Stimulated activated CD4-positive, alpha-beta T cell treated with anti-CD3 and anti-CD28 coated beads, TNF-alpha, amount 100 ng/mL, for 1 hour (primary cell): ENCODE measurements around the gene RELA.

Source experiments
- DNase-seq, 3 donors: peaks; one replicate each; pipeline ENCODE4 v3.0.0-alpha.2; 2020; ENCODE audit warnings: low read depth in 3 of 3, low spot score in 1 of 3

RELA gene

GRCh38 chr11:65615229-65615949 is 47.3 kb downstream of the RELA start, which contains the start of gene PCNX3:
PCNX3 (plus strand) TSS chr11:65615776; CDS start chr11:65616312, 536 bp downstream.
- DNase-seq: peak; percentile 97 to 100 (median 100)

- no peak for DNase-seq
These were observed 49.4 kb downstream of the RELA start for GRCh38 chr11:65613091-65613928.

GRCh38 chr11:65612691-65613090 is 50.0 kb downstream of the RELA start:
- no peak for DNase-seq

- DNase-seq: no peak
These were observed 50.7 kb downstream of the RELA start for GRCh38 chr11:65611758-65612603.

- no peak for DNase-seq
These were observed 51.5 kb downstream of the RELA start for GRCh38 chr11:65611028-65611757.

DNA sequence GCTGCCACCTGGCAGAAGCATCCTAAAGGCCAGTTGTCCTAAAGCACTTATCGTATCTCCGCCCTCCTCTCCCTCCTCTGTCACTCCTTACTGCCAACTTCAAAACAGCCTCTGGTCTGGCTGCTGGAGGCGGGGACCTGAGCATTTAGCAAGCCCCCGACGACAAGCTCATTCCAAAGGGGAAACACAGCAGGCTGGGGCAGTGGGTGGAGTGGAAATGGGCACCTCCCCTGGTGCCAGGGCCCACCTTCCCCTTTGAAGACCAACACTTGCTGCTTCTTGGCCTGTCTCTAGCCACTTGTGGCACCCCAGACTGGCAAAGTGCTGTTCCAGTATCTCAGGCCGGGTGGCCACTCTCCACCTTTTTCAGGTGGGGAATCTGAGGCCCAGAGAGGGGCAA is 52.3 kb downstream of the RELA start:
- no peak for DNase-seq

DNA sequence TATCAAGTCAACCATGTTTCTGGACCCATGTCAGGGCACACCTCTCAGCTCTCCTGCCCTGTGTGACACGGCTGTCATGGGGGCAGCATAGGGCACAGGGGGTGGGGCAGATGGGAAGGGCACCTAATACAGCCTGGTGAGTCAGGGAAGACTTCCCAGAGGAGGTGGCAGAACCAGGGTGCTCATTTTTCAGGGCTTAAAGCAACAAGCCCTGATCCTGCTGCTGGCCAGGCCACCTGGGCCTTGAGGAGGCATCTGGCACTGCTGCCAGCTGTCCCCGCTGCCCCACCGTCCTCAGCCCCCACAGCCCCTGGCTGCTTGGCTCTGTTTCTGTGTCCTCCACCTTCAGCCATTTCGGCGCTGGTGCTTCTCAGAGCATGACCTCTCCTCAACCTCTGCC is 53.1 kb downstream of the RELA start:
- DNase-seq: no peak

GRCh38 chr11:65609229-65609628 is 53.5 kb downstream of the RELA start:
- DNase-seq: no peak

GRCh38 chr11:65607614-65608426 is 54.9 kb downstream of the RELA start:
- DNase-seq: no peak

GRCh38 chr11:65606876-65607613 is 55.7 kb downstream of the RELA start:
- no peak for DNase-seq

GRCh38 chr11:65604258-65604657 is 58.5 kb downstream of the RELA start:
- DNase-seq: no peak
